Measurements from ENCODE around the gene COG6. TPM values are rescaled to one million over a fixed set of nuclear protein-coding genes. Genes with fewer than 3 reads are reported as not detected.

The COG6 gene
- total and polyA plus RNA-seq, 2 donors from 2014 or later, result 12.2 to 31.3 TPM

- FAIRE-seq (no peak), DNase-seq (no peak)
- H3K27ac ChIP-seq (ENCODE audit: low read depth in 2 of 2, low read length in 2 of 2), result peak overlapping the region in 1 of 2 donors; percentile 52
- intact Hi-C loops (cut with DNase I), result no loop called here
- peak overlapping the region in 2 of 3 donors; percentile 28 to 72 for H3K9ac ChIP-seq (ENCODE audit: low read length in 3 of 3)
- H3K27me3 ChIP-seq (ENCODE audit: control insufficient read depth, insufficient read depth, low read length), result no peaks in the 10 kb centered on the region
- TF ChIP-seq CTCF (IDR thresholded peaks at IDR 0.05; ENCODE audit: borderline replicate concordance, extremely low read depth, insufficient read depth), result no peak
- H3K4me1 ChIP-seq (ENCODE audit: control insufficient read depth in 2 of 3, insufficient read depth in 2 of 3, low read depth in 1 of 3, low read length in 3 of 3), result peaks cover 0 to 5% (median 0%) of the 10 kb centered on the region in 3 donors
- H3K36me3 ChIP-seq (ENCODE audit: control insufficient read depth in 2 of 3, insufficient read depth in 3 of 3, low read length in 3 of 3), result no peaks in the 10 kb centered on the region
- peak overlapping the region; percentile 88 to 92 (median 90) for H3K4me3 ChIP-seq (ENCODE audit: low read length in 3 of 3)
- H3K9me3 ChIP-seq (ENCODE audit: control insufficient read depth in 2 of 3, insufficient read depth in 1 of 3, low read length in 3 of 3), result no peaks in the 10 kb centered on the region
Measured at GRCh38 chr13:39655041-39655568, 357 bp upstream of the COG6 start.

GRCh38 chr13:39656325-39656677, 839 bp downstream of the COG6 start:
- FAIRE-seq (no peak), DNase-seq (no peak)
- Histone ChIP-seq H3K4me3 (ENCODE audit: low read length in 3 of 3) (peak overlapping the region; percentile 88 to 92 (median 90)), H3K9ac (ENCODE audit: low read length in 3 of 3) (peak overlapping the region; percentile 72 to 84 (median 80)), H3K9me3 (ENCODE audit: control insufficient read depth in 2 of 3, insufficient read depth in 1 of 3, low read length in 3 of 3) (no peaks in the 10 kb centered on the region), H3K36me3 (ENCODE audit: control insufficient read depth in 2 of 3, insufficient read depth in 3 of 3, low read length in 3 of 3) (peaks cover 0 to 2% (median 0%) of the 10 kb centered on the region in 3 donors), H3K27me3 (ENCODE audit: control insufficient read depth, insufficient read depth, low read length) (no peaks in the 10 kb centered on the region), H3K4me1 (ENCODE audit: control insufficient read depth in 2 of 3, insufficient read depth in 2 of 3, low read depth in 1 of 3, low read length in 3 of 3) (peaks cover 0 to 5% (median 0%) of the 10 kb centered on the region in 3 donors), H3K27ac (ENCODE audit: low read depth in 2 of 2, low read length in 2 of 2) (no peak overlapping the region)
- intact Hi-C loops (cut with DNase I), result no loop called here
- TF ChIP-seq CTCF (IDR thresholded peaks at IDR 0.05; ENCODE audit: borderline replicate concordance, extremely low read depth, insufficient read depth), result no peak

GRCh38 chr13:39663508-39663907, 8.0 kb downstream of the COG6 start:
- H3K27me3 ChIP-seq (ENCODE audit: control insufficient read depth, insufficient read depth, low read length), result no peaks in the 10 kb centered on the region
- no peaks in the 10 kb centered on the region for H3K9me3 ChIP-seq (ENCODE audit: control insufficient read depth in 2 of 3, insufficient read depth in 1 of 3, low read length in 3 of 3)
- no peak overlapping the region for H3K4me3 ChIP-seq (ENCODE audit: low read length in 3 of 3)
- peaks cover 0 to 4% (median 4%) of the 10 kb centered on the region in 3 donors for H3K36me3 ChIP-seq (ENCODE audit: control insufficient read depth in 2 of 3, insufficient read depth in 3 of 3, low read length in 3 of 3)
- H3K4me1 ChIP-seq (ENCODE audit: control insufficient read depth in 2 of 3, insufficient read depth in 2 of 3, low read depth in 1 of 3, low read length in 3 of 3), result no peaks in the 10 kb centered on the region
- intact Hi-C loops (cut with DNase I), result no loop called here
- DNase-seq (no peak), FAIRE-seq (no peak)
- no peak for TF ChIP-seq CTCF (IDR thresholded peaks at IDR 0.05; ENCODE audit: borderline replicate concordance, extremely low read depth, insufficient read depth)
- H3K9ac ChIP-seq (ENCODE audit: low read length in 3 of 3), result no peak overlapping the region
- H3K27ac ChIP-seq (ENCODE audit: low read depth in 2 of 2, low read length in 2 of 2), result no peak overlapping the region

- Histone ChIP-seq H3K4me1 (ENCODE audit: control insufficient read depth in 2 of 3, insufficient read depth in 2 of 3, low read depth in 1 of 3, low read length in 3 of 3) (no peaks in the 10 kb centered on the region), H3K9ac (ENCODE audit: low read length in 3 of 3) (no peak overlapping the region), H3K27me3 (ENCODE audit: control insufficient read depth, insufficient read depth, low read length) (no peaks in the 10 kb centered on the region), H3K9me3 (ENCODE audit: control insufficient read depth in 2 of 3, insufficient read depth in 1 of 3, low read length in 3 of 3) (no peaks in the 10 kb centered on the region), H3K27ac (ENCODE audit: low read depth in 2 of 2, low read length in 2 of 2) (no peak overlapping the region), H3K36me3 (ENCODE audit: control insufficient read depth in 2 of 3, insufficient read depth in 3 of 3, low read length in 3 of 3) (peaks cover 0 to 4% (median 4%) of the 10 kb centered on the region in 3 donors), H3K4me3 (ENCODE audit: low read length in 3 of 3) (no peak overlapping the region)
- no peak for TF ChIP-seq CTCF (IDR thresholded peaks at IDR 0.05; ENCODE audit: borderline replicate concordance, extremely low read depth, insufficient read depth)
- DNase-seq (no peak), FAIRE-seq (no peak)
- intact Hi-C loops (cut with DNase I), result no loop called here
Measured at GRCh38 chr13:39663958-39664357, 8.5 kb downstream of the COG6 start.
